HepG2 (cell line): ENCODE data around the gene CELF4. TPM values are rescaled to one million over a fixed set of nuclear protein-coding genes. Genes with fewer than 3 reads are reported as not detected.

Experiments
- AHDC1 ChIP-seq: sonication (generic); formaldehyde crosslinking; IDR thresholded peaks from 2 replicates; pipeline ENCODE4 v1.5.1; 2020; ENCODE audit warnings: mild to moderate bottlenecking, missing genetic modification reagents, borderline replicate concordance
- CSRNP1 ChIP-seq: sonication (generic); formaldehyde crosslinking; IDR thresholded peaks from 2 replicates; pipeline ENCODE4 v1.8.1; 2023; ENCODE audit warnings: mild to moderate bottlenecking, missing genetic modification reagents
- FOXK1 ChIP-seq: sonication (generic); formaldehyde crosslinking; IDR thresholded peaks from 2 replicates; pipeline ENCODE4 v1.4.0; 2020; ENCODE audit warnings: low read depth, missing genetic modification reagents, borderline replicate concordance
- GPN1 ChIP-seq: sonication (generic); formaldehyde crosslinking; IDR thresholded peaks from 2 replicates; pipeline ENCODE4 v1.5.1; 2020; ENCODE audit warnings: missing genetic modification reagents, borderline replicate concordance
- HNF4A ChIP-seq: sonication (generic); formaldehyde crosslinking; IDR thresholded peaks from 2 replicates; pipeline ENCODE4 v1.4.0; 2020; ENCODE audit warnings: missing genetic modification reagents
- KDM4B ChIP-seq: sonication (generic); formaldehyde crosslinking; IDR thresholded peaks from 2 replicates; pipeline ENCODE4 v1.4.0; 2020; ENCODE audit warnings: missing genetic modification reagents
- NFIB ChIP-seq: sonication (generic); formaldehyde crosslinking; IDR thresholded peaks from 2 replicates; pipeline ENCODE4 v1.9.0; 2021; ENCODE audit warnings: missing genetic modification reagents, mild to moderate bottlenecking, borderline replicate concordance
- PCBP1 ChIP-seq: fragments of 200-400 bp; formaldehyde crosslinking; IDR thresholded peaks from 2 replicates; pipeline ENCODE4 v1.6.1; 2017; ENCODE audit warnings: mild to moderate bottlenecking, low read depth, low read length, borderline replicate concordance
- PHF8 ChIP-seq: sonication (generic); formaldehyde crosslinking; IDR thresholded peaks from 2 replicates; pipeline ENCODE4 v1.5.0; 2020; ENCODE audit warnings: missing genetic modification reagents
- RFX5 ChIP-seq: IDR thresholded peaks from 2 replicates; pipeline ENCODE4 v1.6.1; 2011; ENCODE audit warnings: low read depth, low read length, improper control_type of control experiment
- TBL1XR1 ChIP-seq: fragments of 150-350 bp; IDR thresholded peaks from 2 replicates; pipeline ENCODE4 v1.6.1; 2014; ENCODE audit warnings: borderline replicate concordance, low read length; ENCODE audit not compliant: partially characterized antibody
- TRIM22 ChIP-seq: fragments of 450-650 bp; IDR thresholded peaks from 2 replicates; pipeline ENCODE4 v1.6.1; 2017
- ZNF18 ChIP-seq: sonication (generic); formaldehyde crosslinking; IDR thresholded peaks from 2 replicates; pipeline ENCODE4 v1.8.0; 2022; ENCODE audit warnings: mild to moderate bottlenecking, missing genetic modification reagents; ENCODE audit not compliant: insufficient replicate concordance
- ZNF235 ChIP-seq: sonication (generic); formaldehyde crosslinking; IDR thresholded peaks from 2 replicates; pipeline ENCODE4 v1.8.1; 2023; ENCODE audit warnings: mild to moderate bottlenecking, missing genetic modification reagents, borderline replicate concordance
- ZNF34 ChIP-seq: sonication (generic); formaldehyde crosslinking; IDR thresholded peaks from 2 replicates; pipeline ENCODE4 v1.4.0; 2020; ENCODE audit warnings: mild to moderate bottlenecking, missing genetic modification reagents, borderline replicate concordance
- ZNF713 ChIP-seq: sonication (generic); formaldehyde crosslinking; IDR thresholded peaks from 2 replicates; pipeline ENCODE4 v1.4.0; 2020; ENCODE audit warnings: mild to moderate bottlenecking, missing genetic modification reagents
- ZNF746 ChIP-seq: sonication (generic); formaldehyde crosslinking; IDR thresholded peaks from 2 replicates; pipeline ENCODE4 v1.8.0; 2022; ENCODE audit warnings: mild to moderate bottlenecking, missing genetic modification reagents
- polyA plus RNA-seq, 8 experiments: library from polyadenylated mRNA; depleted of rRNA in 3 of 8; stranded (reverse) in 7 of 8; unstranded in 1 of 8; fragments of >200 nt; fragmentation: Illumina TruSeq in 4 of 8; extraction: Trizol in 4 of 8; gene quantifications; 2 replicates each; pipeline versions ENCODE4 v1.2.1 to v1.2.3, GENCODE V29; 2011 to 2016; ENCODE audit warnings: low read depth in 4 of 8, missing spikeins in 1 of 8, mixed read lengths in 1 of 8; ENCODE audit not compliant: insufficient read depth in 1 of 8
- total RNA-seq, 5 experiments: library from RNA; depleted of rRNA; stranded (reverse); fragments of >200 nt; fragmentation: Illumina TruSeq; extraction: Trizol; gene quantifications; 2 replicates each; pipeline ENCODE4 v1.2.3, GENCODE V29; 2016; ENCODE audit warnings: low read depth in 1 of 5

Gene CELF4
- total and polyA plus RNA-seq, 2 of the 13 experiments (the other 11 are each of a cell fraction or from before 2014, with no cell fraction given), result not detected

- TF ChIP-seq AHDC1 (CRISPR knock-in tag) (peak; percentile 26; the same call in 1 of the 2 replicates), ZNF18 (CRISPR knock-in tag) (no peak), TBL1XR1 (no peak), CSRNP1 (CRISPR knock-in tag) (no peak), KDM4B (CRISPR knock-in tag) (no peak), ZNF34 (CRISPR knock-in tag) (no peak), PHF8 (CRISPR knock-in tag) (no peak), ZNF713 (CRISPR knock-in tag) (no peak), RFX5 (peak; percentile 27; the same call in 1 of the 2 replicates), FOXK1 (CRISPR knock-in tag) (peak; percentile 57; the same call in 1 of the 2 replicates), TRIM22 (no peak), NFIB (no peak), HNF4A (CRISPR knock-in tag) (peak; percentile 45; the same call in 1 of the 2 replicates), GPN1 (no peak), ZNF746 (CRISPR knock-in tag) (no peak), ZNF235 (CRISPR knock-in tag) (no peak), PCBP1 (no peak)
Measured at GRCh38 chr18:37299471-37300304, 265.9 kb downstream of the CELF4 start (continued).
